ENCODE measurements around the gene SUPT20HL1.

The SUPT20HL1 gene

GRCh38 chrX:24395775-24396174 lies 35.3 kb downstream of the SUPT20HL1 start:
- Histone ChIP-seq H3K27ac (ENCODE audit: low read depth in 2 of 2, low read length in 2 of 2) (no peak overlapping the region), H3K27me3 (ENCODE audit: control insufficient read depth in 2 of 2, insufficient read depth in 2 of 2, low read length in 2 of 2) (peaks cover 10 to 12% of the 10 kb centered on the region in 2 donors)

GRCh38 chrX:24396236-24396930 lies 35.9 kb downstream of the SUPT20HL1 start:
- Histone ChIP-seq H3K4me1 (ENCODE audit: control insufficient read depth in 2 of 2, insufficient read depth in 2 of 2, low read length in 2 of 2) (no peaks in the 10 kb centered on the region), H3K36me3 (ENCODE audit: control insufficient read depth in 2 of 2, insufficient read depth in 2 of 2, low read length in 2 of 2) (no peaks in the 10 kb centered on the region), H3K4me3 (ENCODE audit: low read length in 2 of 2) (no peak overlapping the region), H3K9ac (ENCODE audit: low read depth in 1 of 2, low read length in 2 of 2) (no peak overlapping the region), H3K9me3 (ENCODE audit: control insufficient read depth in 2 of 2, low read length in 2 of 2) (no peaks in the 10 kb centered on the region), H3K27me3 (ENCODE audit: control insufficient read depth in 2 of 2, insufficient read depth in 2 of 2, low read length in 2 of 2) (peaks cover 10 to 12% of the 10 kb centered on the region in 2 donors), H3K27ac (ENCODE audit: low read depth in 2 of 2, low read length in 2 of 2) (no peak overlapping the region)

More at GRCh38 chrX:24395775-24396174, 35.3 kb downstream of the SUPT20HL1 start:
- Histone ChIP-seq H3K4me3 (ENCODE audit: low read length in 2 of 2) (no peak overlapping the region), H3K9ac (ENCODE audit: low read depth in 1 of 2, low read length in 2 of 2) (no peak overlapping the region), H3K36me3 (ENCODE audit: control insufficient read depth in 2 of 2, insufficient read depth in 2 of 2, low read length in 2 of 2) (no peaks in the 10 kb centered on the region), H3K9me3 (ENCODE audit: control insufficient read depth in 2 of 2, low read length in 2 of 2) (no peaks in the 10 kb centered on the region), H3K4me1 (ENCODE audit: control insufficient read depth in 2 of 2, insufficient read depth in 2 of 2, low read length in 2 of 2) (no peaks in the 10 kb centered on the region)

- Histone ChIP-seq H3K36me3 (ENCODE audit: control insufficient read depth in 2 of 2, insufficient read depth in 2 of 2, low read length in 2 of 2) (no peaks in the 10 kb centered on the region), H3K9ac (ENCODE audit: low read depth in 1 of 2, low read length in 2 of 2) (no peak overlapping the region), H3K4me1 (ENCODE audit: control insufficient read depth in 2 of 2, insufficient read depth in 2 of 2, low read length in 2 of 2) (no peaks in the 10 kb centered on the region), H3K27me3 (ENCODE audit: control insufficient read depth in 2 of 2, insufficient read depth in 2 of 2, low read length in 2 of 2) (peaks cover 10 to 12% of the 10 kb centered on the region in 2 donors), H3K9me3 (ENCODE audit: control insufficient read depth in 2 of 2, low read length in 2 of 2) (no peaks in the 10 kb centered on the region), H3K27ac (ENCODE audit: low read depth in 2 of 2, low read length in 2 of 2) (no peak overlapping the region), H3K4me3 (ENCODE audit: low read length in 2 of 2) (no peak overlapping the region)
Measured at GRCh38 chrX:24396931-24397279, 36.5 kb downstream of the SUPT20HL1 start.

GRCh38 chrX:24398766-24399165 lies 38.3 kb downstream of the SUPT20HL1 start:
- Histone ChIP-seq H3K36me3 (ENCODE audit: control insufficient read depth in 2 of 2, insufficient read depth in 2 of 2, low read length in 2 of 2) (no peaks in the 10 kb centered on the region), H3K27ac (ENCODE audit: low read depth in 2 of 2, low read length in 2 of 2) (no peak overlapping the region), H3K27me3 (ENCODE audit: control insufficient read depth in 2 of 2, insufficient read depth in 2 of 2, low read length in 2 of 2) (peaks cover 3 to 4% of the 10 kb centered on the region in 2 donors), H3K4me3 (ENCODE audit: low read length in 2 of 2) (no peak overlapping the region), H3K9ac (ENCODE audit: low read depth in 1 of 2, low read length in 2 of 2) (no peak overlapping the region), H3K9me3 (ENCODE audit: control insufficient read depth in 2 of 2, low read length in 2 of 2) (no peaks in the 10 kb centered on the region), H3K4me1 (ENCODE audit: control insufficient read depth in 2 of 2, insufficient read depth in 2 of 2, low read length in 2 of 2) (no peaks in the 10 kb centered on the region)

GRCh38 chrX:24399550-24399949 lies 39.1 kb downstream of the SUPT20HL1 start:
- H3K4me3 ChIP-seq (ENCODE audit: low read length in 2 of 2) = no peak overlapping the region
- H3K27ac ChIP-seq (ENCODE audit: low read depth in 2 of 2, low read length in 2 of 2) = no peak overlapping the region
- no peaks in the 10 kb centered on the region for H3K9me3 ChIP-seq (ENCODE audit: control insufficient read depth in 2 of 2, low read length in 2 of 2)
- peaks cover 0 to 4% of the 10 kb centered on the region in 2 donors for H3K27me3 ChIP-seq (ENCODE audit: control insufficient read depth in 2 of 2, insufficient read depth in 2 of 2, low read length in 2 of 2)
- H3K9ac ChIP-seq (ENCODE audit: low read depth in 1 of 2, low read length in 2 of 2) = no peak overlapping the region
- no peaks in the 10 kb centered on the region for H3K4me1 ChIP-seq (ENCODE audit: control insufficient read depth in 2 of 2, insufficient read depth in 2 of 2, low read length in 2 of 2)
- H3K36me3 ChIP-seq (ENCODE audit: control insufficient read depth in 2 of 2, insufficient read depth in 2 of 2, low read length in 2 of 2) = no peaks in the 10 kb centered on the region

- H3K4me1 ChIP-seq (ENCODE audit: control insufficient read depth in 2 of 2, insufficient read depth in 2 of 2, low read length in 2 of 2) = no peaks in the 10 kb centered on the region
- H3K4me3 ChIP-seq (ENCODE audit: low read length in 2 of 2) = no peak overlapping the region
- H3K27me3 ChIP-seq (ENCODE audit: control insufficient read depth in 2 of 2, insufficient read depth in 2 of 2, low read length in 2 of 2) = peaks cover 0 to 3% of the 10 kb centered on the region in 2 donors
- H3K9ac ChIP-seq (ENCODE audit: low read depth in 1 of 2, low read length in 2 of 2) = no peak overlapping the region
- H3K27ac ChIP-seq (ENCODE audit: low read depth in 2 of 2, low read length in 2 of 2) = no peak overlapping the region
- no peaks in the 10 kb centered on the region for H3K36me3 ChIP-seq (ENCODE audit: control insufficient read depth in 2 of 2, insufficient read depth in 2 of 2, low read length in 2 of 2)
- no peaks in the 10 kb centered on the region for H3K9me3 ChIP-seq (ENCODE audit: control insufficient read depth in 2 of 2, low read length in 2 of 2)
Measured at GRCh38 chrX:24405959-24406358, 45.5 kb downstream of the SUPT20HL1 start.

Data from mucosa of rectum (tissue), 2 donors.